ENCODE data around the gene ESYT3. TPM values are rescaled to one million over a fixed set of nuclear protein-coding genes. Genes with fewer than 3 reads are reported as not detected.

ESYT3 gene
- total RNA-seq, 1 experiment from 2014 or later = 6.3 TPM

- Histone ChIP-seq H3T11ph (ENCODE audit: low read length) (no peak overlapping the region), H3K23ac (ENCODE audit: insufficient read length, low read depth, low read length) (no peak overlapping the region), H2AK5ac (ENCODE audit: insufficient read length, low read length) (no peak overlapping the region), H2BK15ac (ENCODE audit: low read depth, low read length) (no peak overlapping the region), H4K8ac (replicated peaks; ENCODE audit: insufficient read length, low read depth, low read length) (no peak overlapping the region), H3K4me1 (ENCODE audit: insufficient read depth, low read length) (no peaks in the 10 kb centered on the region), H3K18ac (ENCODE audit: insufficient read length, low read depth, low read length) (no peak overlapping the region), H2AFZ (ENCODE audit: low read length) (no peak overlapping the region), H2BK12ac (ENCODE audit: insufficient read length, low read depth, low read length) (no peak overlapping the region), H3K9ac (ENCODE audit: extremely low read depth, insufficient read length, low read length) (no peak overlapping the region), H3K4me2 (ENCODE audit: insufficient read depth, insufficient read length, low read length) (no peak overlapping the region), H2BK5ac (ENCODE audit: insufficient read length, low read length) (no peak overlapping the region), H3K56ac (ENCODE audit: insufficient read length, low read depth, low read length) (no peak overlapping the region), H2BK120ac (ENCODE audit: low read depth, low read length, poor library complexity, severe bottlenecking) (no peak overlapping the region), H4K20me1 (ENCODE audit: control insufficient read depth, insufficient read depth, insufficient read length) (no peaks in the 10 kb centered on the region), H3K79me1 (ENCODE audit: insufficient read depth, low read depth, low read length, poor library complexity, severe bottlenecking) (no peaks in the 10 kb centered on the region), H3K27me3 (ENCODE audit: insufficient read depth, low read length) (no peaks in the 10 kb centered on the region; the same call in 1 of the 2 replicates), H3K27ac (ENCODE audit: insufficient read length, low read depth, low read length) (no peak overlapping the region), H2BK20ac (ENCODE audit: low read depth, low read length, poor library complexity, severe bottlenecking) (no peak overlapping the region), H4K91ac (ENCODE audit: insufficient read length, low read depth, low read length) (no peak overlapping the region), H3K79me2 (ENCODE audit: insufficient read depth, low read length) (no peaks in the 10 kb centered on the region), H3K23me2 (ENCODE audit: insufficient read length, low read depth, low read length, poor library complexity, severe bottlenecking) (no peaks in the 10 kb centered on the region), H3K4ac (ENCODE audit: low read depth, low read length) (no peak overlapping the region), H4K5ac (ENCODE audit: insufficient read length, low read depth, low read length) (no peak overlapping the region), H3K14ac (ENCODE audit: insufficient read depth, low read length) (no peak overlapping the region), H3K9me3 (ENCODE audit: control insufficient read depth, low read depth, low read length) (no peaks in the 10 kb centered on the region)
- H3K36me3 Mint-ChIP-seq (ENCODE audit: insufficient read depth in 1 of 3, low read depth in 3 of 3) = peaks cover 0 to under 1% (median 0%) of the 10 kb centered on the region in 3 experiments; a peak in 2 of 7 replicates
- DNase-seq = no peak
- no peak overlapping the region for H3K4me3 Mint-ChIP-seq
- no peak overlapping the region; a peak in 1 of 7 replicates for H3K27ac Mint-ChIP-seq
- WGBS (ENCODE audit: extremely low coverage, insufficient read length, low lambda C conversion rate) = no CpG with 5 or more reads among the region's 2 CpGs
- H3K9me3 Mint-ChIP-seq = no peaks in the 10 kb centered on the region
- peaks cover 15 to 18% of the 10 kb centered on the region in 2 experiments for H3K4me1 Mint-ChIP-seq
- no peak for TF ChIP-seq CTCF (conservative IDR thresholded peaks at IDR 0.05)
- H3K27me3 Mint-ChIP-seq (ENCODE audit: low read depth) = peaks cover 19% of the 10 kb centered on the region
These were observed 6.8 kb downstream of the ESYT3 start for GRCh38 chr3:138441256-138441655.
